ENCODE data around the gene MAGI2. TPM values are rescaled to one million over a fixed set of nuclear protein-coding genes. Genes with fewer than 3 reads are reported as not detected.

The MAGI2 gene
- total RNA-seq, 1 donor from 2014 or later, result 13.3 TPM

DNA sequence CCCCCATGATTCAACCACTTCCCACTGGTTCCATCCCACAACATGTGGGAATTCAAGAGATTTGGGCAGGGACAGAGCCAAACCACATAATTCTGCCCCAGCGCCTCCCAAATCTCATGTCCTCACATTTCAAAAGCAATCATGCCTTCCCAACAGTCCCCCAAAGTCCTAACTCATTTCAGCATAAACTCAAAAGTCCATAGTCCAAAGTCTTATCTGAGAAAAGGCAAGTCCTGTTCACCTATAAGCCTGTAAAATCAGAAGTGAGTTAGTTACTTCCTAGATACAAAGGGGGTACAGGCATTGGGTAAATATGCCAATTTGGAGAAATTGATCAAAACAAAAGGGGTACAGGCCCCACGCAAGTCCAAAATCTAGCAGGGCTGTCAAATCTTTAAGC lies 272.9 kb downstream of the MAGI2 start:
- Mint-ChIP-seq H3K4me3 (no peak overlapping the region), H3K27ac (no peak overlapping the region), H3K36me3 (no peaks in the 10 kb centered on the region), H3K27me3 (peaks cover 15% of the 10 kb centered on the region), H3K4me1 (ENCODE audit: unreplicated experiment) (peaks cover 4% of the 10 kb centered on the region), H3K9me3 (no peaks in the 10 kb centered on the region)
- no peak for DNase-seq (ENCODE audit: extremely low spot score, unreplicated experiment)
- TF ChIP-seq, protein P1, sequence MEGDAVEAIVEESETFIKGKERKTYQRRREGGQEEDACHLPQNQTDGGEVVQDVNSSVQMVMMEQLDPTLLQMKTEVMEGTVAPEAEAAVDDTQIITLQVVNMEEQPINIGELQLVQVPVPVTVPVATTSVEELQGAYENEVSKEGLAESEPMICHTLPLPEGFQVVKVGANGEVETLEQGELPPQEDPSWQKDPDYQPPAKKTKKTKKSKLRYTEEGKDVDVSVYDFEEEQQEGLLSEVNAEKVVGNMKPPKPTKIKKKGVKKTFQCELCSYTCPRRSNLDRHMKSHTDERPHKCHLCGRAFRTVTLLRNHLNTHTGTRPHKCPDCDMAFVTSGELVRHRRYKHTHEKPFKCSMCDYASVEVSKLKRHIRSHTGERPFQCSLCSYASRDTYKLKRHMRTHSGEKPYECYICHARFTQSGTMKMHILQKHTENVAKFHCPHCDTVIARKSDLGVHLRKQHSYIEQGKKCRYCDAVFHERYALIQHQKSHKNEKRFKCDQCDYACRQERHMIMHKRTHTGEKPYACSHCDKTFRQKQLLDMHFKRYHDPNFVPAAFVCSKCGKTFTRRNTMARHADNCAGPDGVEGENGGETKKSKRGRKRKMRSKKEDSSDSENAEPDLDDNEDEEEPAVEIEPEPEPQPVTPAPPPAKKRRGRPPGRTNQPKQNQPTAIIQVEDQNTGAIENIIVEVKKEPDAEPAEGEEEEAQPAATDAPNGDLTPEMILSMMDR (conservative IDR thresholded peaks at IDR 0.05), result no peak

- no peak overlapping the region for H3K27ac Mint-ChIP-seq
- no peak for DNase-seq (ENCODE audit: extremely low spot score, unreplicated experiment)
- TF ChIP-seq, protein P1 (conservative IDR thresholded peaks at IDR 0.05), result peak; percentile 79
- H3K36me3 Mint-ChIP-seq, result no peaks in the 10 kb centered on the region
- no peaks in the 10 kb centered on the region for H3K9me3 Mint-ChIP-seq
- H3K4me3 Mint-ChIP-seq, result no peak overlapping the region
- peaks cover 4% of the 10 kb centered on the region for H3K4me1 Mint-ChIP-seq (ENCODE audit: unreplicated experiment)
- peaks cover 20% of the 10 kb centered on the region for H3K27me3 Mint-ChIP-seq
These were observed 276.5 kb downstream of the MAGI2 start for GRCh38 chr7:79176859-79177477.

- no peaks in the 10 kb centered on the region for H3K36me3 Mint-ChIP-seq
- peaks cover 18% of the 10 kb centered on the region for H3K27me3 Mint-ChIP-seq
- H3K27ac Mint-ChIP-seq, result no peak overlapping the region
- no peak for DNase-seq (ENCODE audit: extremely low spot score, unreplicated experiment)
- TF ChIP-seq, protein P1 (conservative IDR thresholded peaks at IDR 0.05), result no peak
- H3K4me1 Mint-ChIP-seq (ENCODE audit: unreplicated experiment), result peaks cover 4% of the 10 kb centered on the region
- H3K9me3 Mint-ChIP-seq, result no peaks in the 10 kb centered on the region
- H3K4me3 Mint-ChIP-seq, result no peak overlapping the region
These were observed 278.1 kb downstream of the MAGI2 start for GRCh38 chr7:79175374-79175773.

- Mint-ChIP-seq H3K4me3 (no peak overlapping the region), H3K27ac (no peak overlapping the region), H3K9me3 (no peaks in the 10 kb centered on the region), H3K4me1 (ENCODE audit: unreplicated experiment) (no peaks in the 10 kb centered on the region), H3K27me3 (no peaks in the 10 kb centered on the region), H3K36me3 (no peaks in the 10 kb centered on the region)
- no peak for DNase-seq (ENCODE audit: extremely low spot score, unreplicated experiment)
- TF ChIP-seq, protein P1 (conservative IDR thresholded peaks at IDR 0.05), result no peak
These were observed 288.2 kb downstream of the MAGI2 start for GRCh38 chr7:79165225-79165624.

DNA sequence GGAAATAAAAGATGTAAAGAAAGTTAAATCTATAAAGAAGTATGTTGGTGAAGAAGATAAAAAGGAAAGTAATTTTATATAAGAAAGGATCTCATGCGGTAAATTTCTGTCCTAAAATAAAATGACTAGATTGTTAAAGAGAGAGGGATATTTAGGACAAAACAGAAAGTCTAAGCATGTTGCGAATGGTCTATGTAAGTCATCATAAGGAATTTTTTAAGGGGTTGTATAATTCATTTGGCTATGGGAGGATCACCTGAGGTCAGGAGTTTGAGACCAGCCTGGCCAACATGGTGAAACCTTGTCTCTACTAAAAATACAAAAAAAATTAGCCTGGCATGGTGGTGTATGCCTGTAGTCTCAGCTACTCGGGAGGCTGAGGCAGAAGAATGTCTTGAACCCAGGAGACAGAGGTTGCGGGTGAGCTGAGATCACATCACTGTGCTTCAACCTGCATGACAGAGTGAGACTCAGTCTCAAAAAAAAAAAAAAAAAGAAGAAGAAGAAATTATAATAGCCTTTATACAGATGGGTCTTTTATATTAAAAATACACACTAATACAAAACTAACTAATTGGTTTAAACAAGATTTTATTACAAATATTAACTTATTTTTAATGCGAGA lies 294.3 kb downstream of the MAGI2 start:
- H3K27ac Mint-ChIP-seq, result no peak overlapping the region
- no peaks in the 10 kb centered on the region for H3K4me1 Mint-ChIP-seq (ENCODE audit: unreplicated experiment)
- H3K9me3 Mint-ChIP-seq, result no peaks in the 10 kb centered on the region
- no peaks in the 10 kb centered on the region for H3K36me3 Mint-ChIP-seq
- no peak for DNase-seq (ENCODE audit: extremely low spot score, unreplicated experiment)
- no peaks in the 10 kb centered on the region for H3K27me3 Mint-ChIP-seq
- H3K4me3 Mint-ChIP-seq, result no peak overlapping the region
- TF ChIP-seq, protein P1 (conservative IDR thresholded peaks at IDR 0.05), result no peak
